ENCODE data around the gene YWHAG. TPM values are rescaled to one million over a fixed set of nuclear protein-coding genes. Genes with fewer than 3 reads are reported as not detected.
A peak's percentile ranks its signal among the peaks of the same experiment; 100 is the strongest.

The YWHAG gene
- total and polyA plus RNA-seq, 2 of the 13 experiments (the other 11 are each of a cell fraction or from before 2014, with no cell fraction given) = 36.9 to 67.5 TPM

- TF ChIP-seq ZNF496 (CRISPR knock-in tag; IDR thresholded peaks at IDR 0.05; ENCODE audit: insufficient replicate concordance) = no peak
- TF ChIP-seq XBP1 (CRISPR knock-in tag; IDR thresholded peaks at IDR 0.05) = no peak
- peak; percentile 88 for TF ChIP-seq ARNTL (CRISPR knock-in tag; IDR thresholded peaks at IDR 0.05)
- TF ChIP-seq POLR2A (IDR thresholded peaks at IDR 0.05; ENCODE audit: insufficient read depth in 1 of 2, low read depth in 2 of 2, low read length in 2 of 2) = peak in 1 of 2 experiments; percentile 44; a peak in 1 of 4 replicates
- no peak for TF ChIP-seq BATF2 (CRISPR knock-in tag; IDR thresholded peaks at IDR 0.05)
- no peak for TF ChIP-seq SAFB2 (CRISPR knock-in tag; IDR thresholded peaks at IDR 0.05; ENCODE audit: borderline replicate concordance, low read depth)
- peak; percentile 93; the same call in 1 of the 2 replicates for TF ChIP-seq KLF9 (CRISPR knock-in tag; IDR thresholded peaks at IDR 0.05; ENCODE audit: low read depth)
- TF ChIP-seq, protein P1, sequence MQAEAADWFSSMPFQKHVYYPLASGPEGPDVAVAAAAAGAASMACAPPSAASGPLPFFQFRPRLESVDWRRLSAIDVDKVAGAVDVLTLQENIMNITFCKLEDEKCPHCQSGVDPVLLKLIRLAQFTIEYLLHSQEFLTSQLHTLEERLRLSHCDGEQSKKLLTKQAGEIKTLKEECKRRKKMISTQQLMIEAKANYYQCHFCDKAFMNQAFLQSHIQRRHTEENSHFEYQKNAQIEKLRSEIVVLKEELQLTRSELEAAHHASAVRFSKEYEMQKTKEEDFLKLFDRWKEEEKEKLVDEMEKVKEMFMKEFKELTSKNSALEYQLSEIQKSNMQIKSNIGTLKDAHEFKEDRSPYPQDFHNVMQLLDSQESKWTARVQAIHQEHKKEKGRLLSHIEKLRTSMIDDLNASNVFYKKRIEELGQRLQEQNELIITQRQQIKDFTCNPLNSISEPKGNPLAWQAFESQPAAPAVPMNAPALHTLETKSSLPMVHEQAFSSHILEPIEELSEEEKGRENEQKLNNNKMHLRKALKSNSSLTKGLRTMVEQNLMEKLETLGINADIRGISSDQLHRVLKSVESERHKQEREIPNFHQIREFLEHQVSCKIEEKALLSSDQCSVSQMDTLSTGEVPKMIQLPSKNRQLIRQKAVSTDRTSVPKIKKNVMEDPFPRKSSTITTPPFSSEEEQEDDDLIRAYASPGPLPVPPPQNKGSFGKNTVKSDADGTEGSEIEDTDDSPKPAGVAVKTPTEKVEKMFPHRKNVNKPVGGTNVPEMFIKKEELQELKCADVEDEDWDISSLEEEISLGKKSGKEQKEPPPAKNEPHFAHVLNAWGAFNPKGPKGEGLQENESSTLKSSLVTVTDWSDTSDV (CRISPR knock-in tag; IDR thresholded peaks at IDR 0.05) = 0 out of 2 replicates have a peak, but pooled peaks have one; percentile 17
- TF ChIP-seq GABPB1 (CRISPR knock-in tag; IDR thresholded peaks at IDR 0.05) = peak; percentile 68
- TF ChIP-seq ZNF766 (CRISPR knock-in tag; IDR thresholded peaks at IDR 0.05; ENCODE audit: borderline replicate concordance) = 0 out of 2 replicates have a peak, but pooled peaks have one; percentile 37
- no peak for TF ChIP-seq FOXA1 (IDR thresholded peaks at IDR 0.05)
- TF ChIP-seq FOXA1 (CRISPR knock-in tag; IDR thresholded peaks at IDR 0.05) = no peak
- TF ChIP-seq, protein P2, sequence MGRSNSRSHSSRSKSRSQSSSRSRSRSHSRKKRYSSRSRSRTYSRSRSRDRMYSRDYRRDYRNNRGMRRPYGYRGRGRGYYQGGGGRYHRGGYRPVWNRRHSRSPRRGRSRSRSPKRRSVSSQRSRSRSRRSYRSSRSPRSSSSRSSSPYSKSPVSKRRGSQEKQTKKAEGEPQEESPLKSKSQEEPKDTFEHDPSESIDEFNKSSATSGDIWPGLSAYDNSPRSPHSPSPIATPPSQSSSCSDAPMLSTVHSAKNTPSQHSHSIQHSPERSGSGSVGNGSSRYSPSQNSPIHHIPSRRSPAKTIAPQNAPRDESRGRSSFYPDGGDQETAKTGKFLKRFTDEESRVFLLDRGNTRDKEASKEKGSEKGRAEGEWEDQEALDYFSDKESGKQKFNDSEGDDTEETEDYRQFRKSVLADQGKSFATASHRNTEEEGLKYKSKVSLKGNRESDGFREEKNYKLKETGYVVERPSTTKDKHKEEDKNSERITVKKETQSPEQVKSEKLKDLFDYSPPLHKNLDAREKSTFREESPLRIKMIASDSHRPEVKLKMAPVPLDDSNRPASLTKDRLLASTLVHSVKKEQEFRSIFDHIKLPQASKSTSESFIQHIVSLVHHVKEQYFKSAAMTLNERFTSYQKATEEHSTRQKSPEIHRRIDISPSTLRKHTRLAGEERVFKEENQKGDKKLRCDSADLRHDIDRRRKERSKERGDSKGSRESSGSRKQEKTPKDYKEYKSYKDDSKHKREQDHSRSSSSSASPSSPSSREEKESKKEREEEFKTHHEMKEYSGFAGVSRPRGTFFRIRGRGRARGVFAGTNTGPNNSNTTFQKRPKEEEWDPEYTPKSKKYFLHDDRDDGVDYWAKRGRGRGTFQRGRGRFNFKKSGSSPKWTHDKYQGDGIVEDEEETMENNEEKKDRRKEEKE (IDR thresholded peaks at IDR 0.05) = no peak
- no peak for TF ChIP-seq IKZF4 (CRISPR knock-in tag; IDR thresholded peaks at IDR 0.05; ENCODE audit: borderline replicate concordance, low read depth, not compliant biosample characterization)
- no peak for TF ChIP-seq NCOR1 (IDR thresholded peaks at IDR 0.05; ENCODE audit: borderline replicate concordance, low read length)
- no peak for TF ChIP-seq HOXA9 (CRISPR knock-in tag; IDR thresholded peaks at IDR 0.05; ENCODE audit: borderline replicate concordance)
- TF ChIP-seq ZNF564 (CRISPR knock-in tag; IDR thresholded peaks at IDR 0.05) = 0 out of 2 replicates have a peak, but pooled peaks have one; percentile 55
- TF ChIP-seq EZH2 (conservative IDR thresholded peaks at IDR 0.05; ENCODE audit: low read depth, low read length) = no peak
- 0 out of 2 replicates have a peak, but pooled peaks have one; percentile 62 for TF ChIP-seq KDM3A (CRISPR knock-in tag; IDR thresholded peaks at IDR 0.05; ENCODE audit: low read depth)
- TF ChIP-seq ZNF558 (CRISPR knock-in tag; IDR thresholded peaks at IDR 0.05; ENCODE audit: borderline replicate concordance) = no peak
- no peak for TF ChIP-seq ZNF670 (CRISPR knock-in tag; IDR thresholded peaks at IDR 0.05; ENCODE audit: borderline replicate concordance)
- no peak for TF ChIP-seq MTF1 (CRISPR knock-in tag; IDR thresholded peaks at IDR 0.05)
- no peak for TF ChIP-seq GLI4 (CRISPR knock-in tag; IDR thresholded peaks at IDR 0.05; ENCODE audit: borderline replicate concordance)
Observed at GRCh38 chr7:76303202-76304147, 55.3 kb downstream of the YWHAG start (continued).
